ENCODE measurements around the gene TADA3. TPM values are rescaled to one million over a fixed set of nuclear protein-coding genes. Genes with fewer than 3 reads are reported as not detected.

Gene TADA3
- polyA plus RNA-seq, 2 of the 4 experiments (the other 2 are of a cell fraction) = 42.6 to 50.3 TPM

- peak overlapping the region; percentile 93 to 97; a peak in 4 of 6 replicates for H3K27ac ChIP-seq
- FAIRE-seq = no peak
- H3K4me3 ChIP-seq = peak overlapping the region; percentile 92
- WGBS (ENCODE audit: missing lambda C conversion rate) = 58% methylated on average over 7 of the region's 7 CpGs
- TF ChIP-seq POLR2A (IDR thresholded peaks at IDR 0.05; ENCODE audit: low read length) = no peak
- TF ChIP-seq ATOH8 (CRISPR knock-in tag; IDR thresholded peaks at IDR 0.05; ENCODE audit: low read depth) = no peak
- no peak for TF ChIP-seq ZNF302 (CRISPR knock-in tag; IDR thresholded peaks at IDR 0.05)
- TF ChIP-seq EHMT2 (IDR thresholded peaks at IDR 0.05; ENCODE audit: low read depth) = no peak
- TF ChIP-seq RCOR1 (IDR thresholded peaks at IDR 0.05; ENCODE audit: low read depth, low read length) = no peak
- no peak for TF ChIP-seq REST (IDR thresholded peaks at IDR 0.05)
- TF ChIP-seq CBX2 (IDR thresholded peaks at IDR 0.05; ENCODE audit: borderline replicate concordance, low read depth) = no peak
- no peak for TF ChIP-seq FOSL2 (IDR thresholded peaks at IDR 0.05)
- TF ChIP-seq FOSL2 (CRISPR knock-in tag; IDR thresholded peaks at IDR 0.05) = no peak
- TF ChIP-seq HOXB5 (CRISPR knock-in tag; IDR thresholded peaks at IDR 0.05) = no peak
- TF ChIP-seq ZFP36 (IDR thresholded peaks at IDR 0.05; ENCODE audit: borderline replicate concordance, partially characterized antibody) = no peak
- TF ChIP-seq JUN (IDR thresholded peaks at IDR 0.05) = no peak
- no peak for TF ChIP-seq HMGXB4 (CRISPR knock-in tag; IDR thresholded peaks at IDR 0.05; ENCODE audit: borderline replicate concordance)
- no peak for TF ChIP-seq SREBF2 (IDR thresholded peaks at IDR 0.05)
- TF ChIP-seq HOXA7 (CRISPR knock-in tag; IDR thresholded peaks at IDR 0.05) = no peak
- no peak for TF ChIP-seq BCL3 (IDR thresholded peaks at IDR 0.05)
- peaks cover 16% of the 10 kb centered on the region for H3K4me1 ChIP-seq
- DNase-seq (ENCODE audit: low read depth in 1 of 2, low spot score in 1 of 2) = no peak
- CTCF ChIA-PET = interaction anchor here (0.8 to 2.8 kb wide), 6 partner anchors 11 to 229 kb away, joined by 3 to 18 read pairs (median 9); partner anchors contain the start of gene OGG1
- no peak for ATAC-seq
- H3K9me3 ChIP-seq = no peaks in the 10 kb centered on the region
- POLR2A ChIA-PET = interaction anchor here (0.6 to 3.3 kb wide), 2 partner anchors 17 to 563 kb away, joined by 8 to 17 read pairs; partner anchors contain the start of gene OGG1
- H3K4me2 ChIP-seq = peak overlapping the region; percentile 97
These were observed 59.5 kb downstream of the TADA3 start for GRCh38 chr3:9732740-9733115.

- Histone ChIP-seq H3K4me1 (peaks cover 16% of the 10 kb centered on the region), H3K4me2 (peak overlapping the region; percentile 97), H3K27ac (peak overlapping the region; percentile 93 to 97), H3K4me3 (peak overlapping the region; percentile 92), H3K9me3 (no peaks in the 10 kb centered on the region)
- 0 out of 2 replicates have a peak, but pooled peaks have one; percentile 3 for TF ChIP-seq PHF8 (IDR thresholded peaks at IDR 0.05; ENCODE audit: borderline replicate concordance, low read depth)
- TF ChIP-seq CEBPB (IDR thresholded peaks at IDR 0.05) = no peak
- POLR2A ChIA-PET = interaction anchor here (0.6 to 3.3 kb wide), 5 partner anchors 17 to 564 kb away, joined by 3 to 17 read pairs (median 8); partner anchors contain the start of genes ARPC4, OGG1 and TADA3
- FAIRE-seq = no peak
- 6% methylated on average over 28 of the region's 41 CpGs for WGBS (ENCODE audit: missing lambda C conversion rate)
- CTCF ChIA-PET = interaction anchor here (1.7 to 2.8 kb wide), 5 partner anchors 12 to 193 kb away, joined by 3 to 18 read pairs (median 15); partner anchors contain the start of gene OGG1
- peak in 1 of 2 experiments; percentile 12; a peak in 3 of 6 replicates for ATAC-seq
- DNase-seq (ENCODE audit: low read depth in 1 of 2, low spot score in 1 of 2) = peak in 1 of 2 experiments; percentile 41
These were observed 60.1 kb downstream of the TADA3 start for GRCh38 chr3:9732080-9732739.
